GM21528 (cell line): Measurements from ENCODE around the gene APOBEC3G.
"Not testable (repeated sequence)": the region's sequence is repeated elsewhere in the genome, so short reads cannot be mapped to it uniquely, and the experiment has no call there.

ENCODE experiments used
- ATAC-seq: cut with Tn5 transposase; IDR thresholded peaks from one replicate; pipeline ENCODE4 v1.9.1; 2021; ENCODE audit warnings: mild to moderate bottlenecking, moderate library complexity; ENCODE audit not compliant: unreplicated experiment, low FRiP score

Gene APOBEC3G

DNA sequence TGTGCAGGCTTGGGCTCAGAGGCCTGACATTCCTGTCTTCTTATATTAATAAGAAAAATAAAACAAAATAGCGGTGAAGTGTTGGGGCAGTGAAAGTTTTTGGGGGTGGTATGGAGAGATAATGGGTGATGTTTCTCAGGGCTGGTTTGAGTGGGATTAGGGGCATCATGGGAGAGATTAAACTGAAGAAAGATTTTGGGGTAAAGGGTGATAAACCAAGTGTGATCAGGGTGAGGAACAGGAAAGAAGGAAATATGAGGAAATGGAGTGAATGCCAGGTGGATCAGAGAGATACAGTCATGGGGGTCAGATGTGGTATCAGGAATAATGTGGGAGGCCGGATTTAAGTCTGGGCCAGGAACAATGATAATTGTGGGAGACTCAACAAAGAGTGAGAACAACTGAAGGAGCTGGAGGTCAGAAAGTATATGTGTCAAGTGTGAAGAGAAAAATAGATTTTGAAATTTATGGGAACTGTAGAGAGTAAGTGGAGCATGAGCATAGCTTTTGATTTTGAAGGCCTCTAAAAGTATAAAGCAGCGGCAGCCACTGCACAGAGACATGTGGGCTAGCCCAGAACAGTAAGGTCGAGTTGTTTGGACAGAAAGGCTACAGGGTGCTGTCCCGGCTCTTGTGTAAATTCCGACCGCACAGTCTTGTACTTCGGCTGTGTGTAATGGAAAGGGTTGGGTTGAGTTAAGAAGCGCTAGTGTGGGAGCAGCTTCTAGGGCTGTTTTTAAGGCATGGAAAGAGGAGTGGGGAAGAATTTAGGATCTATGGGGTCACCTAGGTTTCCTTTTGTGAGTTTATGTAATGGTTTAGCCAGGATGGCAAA, 10.4 kb upstream of the APOBEC3G start:
- not testable (repeated sequence) for ATAC-seq

DNA sequence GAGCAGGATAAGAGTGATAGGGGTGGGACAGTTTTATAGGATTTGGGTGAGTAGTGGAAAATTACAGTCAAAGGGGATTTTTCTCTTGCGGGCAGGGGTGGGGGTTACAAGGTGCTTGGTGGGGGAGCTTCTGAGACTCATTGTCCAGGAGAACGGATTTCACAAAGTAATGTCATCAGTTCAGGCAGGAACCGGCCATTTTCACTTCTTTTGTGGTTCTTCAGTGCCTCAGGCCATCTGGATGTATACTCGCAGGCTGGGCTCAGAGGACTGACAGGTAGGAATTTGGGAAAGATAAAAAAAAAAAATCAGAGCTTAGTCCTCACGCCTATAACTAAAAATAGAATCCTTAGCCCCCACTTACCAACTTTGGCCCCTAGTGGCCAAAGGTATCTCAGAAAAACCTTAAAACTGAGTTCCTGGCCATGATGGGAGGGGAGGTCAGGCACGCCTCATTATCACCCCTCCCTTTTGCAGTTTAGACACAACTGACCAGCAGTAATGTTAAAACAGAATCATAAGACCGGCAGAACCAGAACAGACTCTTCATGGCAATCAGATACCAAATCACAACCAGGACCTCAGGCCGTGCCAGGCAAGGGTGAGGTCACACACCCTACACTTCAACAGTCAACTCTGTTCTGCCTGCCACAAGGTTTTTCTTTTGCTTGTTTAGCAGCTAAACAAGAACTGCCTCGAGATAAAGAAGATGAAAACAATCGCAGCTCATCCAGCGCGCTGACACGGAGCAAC, 8.9 kb upstream of the APOBEC3G start:
- no peak for ATAC-seq

- no peak for ATAC-seq
Observed at GRCh38 chr22:39070186-39070585, 6.9 kb upstream of the APOBEC3G start.

DNA sequence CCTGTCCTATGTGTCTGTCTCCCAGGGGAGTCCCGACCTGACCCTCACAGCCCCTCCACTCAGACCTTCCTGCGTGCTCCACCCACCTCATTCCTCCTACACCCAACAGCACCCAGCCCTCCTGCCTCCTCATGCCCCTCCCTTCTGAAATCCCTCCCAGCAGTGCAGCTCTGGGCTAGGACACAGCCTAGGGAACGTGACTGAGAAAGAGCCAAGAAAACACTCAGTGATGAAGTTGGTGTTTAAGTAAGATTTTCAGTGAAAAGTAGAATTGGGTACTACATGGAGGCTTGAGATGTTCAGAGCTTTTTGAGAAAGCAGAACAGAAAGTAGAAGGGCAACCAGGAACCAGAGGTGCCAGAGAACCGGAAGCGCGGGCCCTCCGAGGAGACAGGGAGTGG, 4.5 kb upstream of the APOBEC3G start:
- ATAC-seq: not testable (repeated sequence)

DNA sequence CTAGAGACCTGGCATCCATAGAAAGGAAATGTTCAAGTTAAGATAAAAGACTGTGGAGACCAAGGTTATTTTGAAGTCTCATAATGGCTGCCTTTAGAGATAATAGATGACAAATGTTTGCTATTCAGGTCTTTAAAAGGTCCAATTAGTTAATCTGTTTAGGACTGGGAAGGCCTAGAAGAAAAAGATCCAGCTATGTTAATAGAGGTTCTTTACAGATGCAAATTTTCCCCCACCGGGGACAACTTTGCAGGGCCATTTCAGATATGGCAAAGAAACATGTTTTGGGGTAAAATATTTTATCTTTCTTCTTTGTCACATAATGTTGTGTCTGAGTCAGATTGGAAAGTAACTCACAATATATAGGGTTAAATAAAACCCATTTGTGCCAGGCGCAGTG, 3.1 kb upstream of the APOBEC3G start:
- ATAC-seq: no peak

- ATAC-seq: not testable (repeated sequence)
Observed at GRCh38 chr22:39076155-39077025, 685 bp upstream of the APOBEC3G start.

- ATAC-seq: not testable (repeated sequence)
Observed at GRCh38 chr22:39077912-39078311, 837 bp downstream of the APOBEC3G start.

DNA sequence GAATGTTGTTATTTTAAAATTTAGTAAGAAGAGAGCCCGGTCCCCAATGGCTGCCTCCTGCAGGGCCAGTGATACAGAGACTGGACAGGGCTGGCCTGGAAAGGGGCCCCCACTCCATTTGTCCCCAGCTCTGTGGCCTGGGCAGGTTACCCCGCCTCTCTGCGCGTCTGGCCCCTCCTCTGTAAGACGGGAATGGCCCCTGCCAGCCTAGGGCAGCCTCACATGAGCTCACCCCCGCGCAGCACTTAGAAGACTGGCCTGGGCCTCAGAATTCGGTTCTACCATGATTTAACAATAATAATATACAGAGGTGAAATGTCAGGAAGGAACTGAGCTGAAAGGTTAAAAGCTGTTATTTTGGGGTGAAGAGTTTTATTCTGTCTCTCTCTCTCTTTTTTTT, 1.3 kb downstream of the APOBEC3G start:
- ATAC-seq: no peak

GRCh38 chr22:39079054-39079637, 2.1 kb downstream of the APOBEC3G start:
- not testable (repeated sequence) for ATAC-seq

GRCh38 chr22:39080052-39080762, 3.1 kb downstream of the APOBEC3G start:
- ATAC-seq: no peak

- no peak for ATAC-seq
Observed at GRCh38 chr22:39081016-39081415, 3.9 kb downstream of the APOBEC3G start.

GRCh38 chr22:39081598-39081997, 4.5 kb downstream of the APOBEC3G start:
- ATAC-seq: no peak

- ATAC-seq: no peak
Observed at GRCh38 chr22:39083212-39084165, 6.4 kb downstream of the APOBEC3G start.

GRCh38 chr22:39084666-39085065, 7.6 kb downstream of the APOBEC3G start:
- ATAC-seq: no peak

- ATAC-seq: no peak
Observed at GRCh38 chr22:39087098-39087497, 10.0 kb downstream of the APOBEC3G start.

DNA sequence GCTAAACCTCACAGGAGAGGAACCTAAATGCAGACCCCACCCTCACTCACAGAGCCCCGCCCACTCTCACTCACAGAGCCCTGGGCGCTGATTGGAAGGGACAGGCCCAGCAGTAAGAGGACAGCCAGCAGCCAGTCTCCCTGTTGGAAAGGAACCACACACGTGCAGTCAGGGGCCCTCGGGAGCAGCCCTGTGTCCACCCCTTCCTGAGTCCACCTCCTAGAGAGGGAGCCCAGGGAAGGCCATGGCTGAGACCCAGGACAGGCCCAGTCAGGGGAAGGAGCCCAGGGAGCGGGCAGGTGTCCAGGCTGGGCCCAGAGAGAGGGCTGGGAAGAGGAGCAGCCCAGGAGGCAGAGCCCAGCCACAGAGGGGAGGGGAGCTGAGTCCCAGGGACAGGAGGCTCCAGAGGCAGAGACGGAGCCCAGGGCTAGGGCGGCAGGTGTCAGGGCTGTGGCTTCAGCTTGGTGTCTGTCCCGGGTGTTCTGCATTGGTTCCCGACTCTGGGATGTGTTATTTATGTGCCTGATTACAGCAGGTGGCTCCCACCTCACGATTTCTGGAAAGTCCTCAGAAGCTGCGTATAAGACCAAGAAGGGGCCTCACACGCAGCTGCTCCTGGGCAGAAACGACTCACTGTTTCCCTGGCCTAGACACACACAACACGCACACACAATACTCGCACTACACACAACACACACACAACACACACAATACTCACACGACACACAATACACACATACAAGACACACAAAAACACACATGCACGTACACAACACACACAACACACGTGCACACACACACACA, 11.0 kb downstream of the APOBEC3G start:
- ATAC-seq: no peak

- no peak for ATAC-seq
Observed at GRCh38 chr22:39088685-39089032, 11.6 kb downstream of the APOBEC3G start.

DNA sequence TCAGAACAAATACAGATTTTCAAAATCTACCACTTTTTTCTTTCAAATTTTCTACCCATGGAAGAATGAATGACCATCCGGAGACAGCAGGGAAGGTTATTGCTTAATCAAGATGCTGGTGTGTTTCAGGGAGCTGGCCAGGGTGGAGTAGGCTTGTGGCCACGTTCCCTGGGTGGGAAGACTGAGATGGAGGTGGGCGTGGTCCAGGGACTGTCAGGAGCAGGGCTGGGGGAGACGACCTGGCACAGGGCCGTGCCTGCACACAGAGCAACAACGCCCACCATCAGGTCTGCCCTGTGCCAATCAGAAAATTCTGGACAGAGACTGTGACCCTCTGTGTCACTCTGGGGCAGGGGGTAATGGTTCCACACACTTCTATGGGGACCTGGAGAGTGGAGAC, 12.9 kb downstream of the APOBEC3G start:
- no peak for ATAC-seq
